ENCODE data around the gene PRKAG2. TPM values are rescaled to one million over a fixed set of nuclear protein-coding genes. Genes with fewer than 3 reads are reported as not detected.

PRKAG2 gene
- total RNA-seq, 2 experiments from 2014 or later = 39.3 to 42.3 TPM

DNA sequence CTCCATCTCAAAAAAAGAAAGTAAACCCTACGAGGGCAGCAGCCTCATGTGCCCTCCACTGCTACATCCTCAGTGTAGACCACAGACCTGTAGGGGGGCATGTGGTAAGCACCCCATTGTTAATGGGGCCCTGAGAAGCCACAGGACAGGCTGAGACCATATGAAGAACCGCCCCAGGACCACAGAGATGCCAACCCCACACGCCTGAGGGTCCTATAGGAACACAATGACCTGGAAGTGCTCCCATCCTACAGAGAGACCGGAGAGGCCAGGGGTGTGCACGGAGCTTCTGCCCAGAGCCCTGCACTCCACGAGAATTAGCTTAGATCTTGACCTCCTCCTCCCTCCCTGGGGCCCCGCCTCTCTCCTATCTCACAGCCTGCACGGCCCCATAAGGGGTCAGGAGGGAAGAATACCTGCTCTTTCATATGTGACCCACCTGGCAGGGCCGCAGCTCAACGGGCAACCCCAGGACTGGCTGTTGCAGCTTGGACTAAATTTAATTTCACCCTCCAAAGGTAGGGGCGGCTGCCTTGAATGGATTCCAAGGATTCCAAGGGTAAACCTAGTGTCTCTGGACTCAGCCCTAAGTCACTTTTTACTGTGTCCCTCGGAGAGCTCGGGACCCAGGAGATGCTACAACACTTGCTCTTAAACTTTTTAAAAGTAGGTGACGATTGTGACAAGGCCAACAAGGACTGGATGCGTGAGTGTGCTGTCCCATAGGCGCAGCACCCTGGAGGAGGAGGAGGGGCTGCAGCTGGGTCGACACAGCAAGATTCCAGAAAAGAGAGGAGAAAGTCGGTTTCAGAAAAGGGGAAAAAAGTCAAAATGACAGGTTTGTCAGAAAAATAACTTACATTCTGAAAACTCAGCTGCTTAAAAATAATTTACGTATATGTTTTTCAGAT is 24.2 kb downstream of the PRKAG2 start:
- DNase-seq (no peak), ATAC-seq (ENCODE audit: poor library complexity) (no peak)
- H3K9me3 ChIP-seq (ENCODE audit: control insufficient read depth in 1 of 2, insufficient read depth in 1 of 2, low read length in 2 of 2) = no peaks in the 10 kb centered on the region
- Mint-ChIP-seq H3K36me3 (ENCODE audit: low read depth) (no peaks in the 10 kb centered on the region), H3K4me3 (peak overlapping the region; percentile 13), H3K9me3 (no peaks in the 10 kb centered on the region), H3K27ac (no peak overlapping the region), H3K27me3 (no peaks in the 10 kb centered on the region), H3K4me1 (ENCODE audit: low read depth) (peaks cover 50% of the 10 kb centered on the region)
- TF ChIP-seq, protein P1, sequence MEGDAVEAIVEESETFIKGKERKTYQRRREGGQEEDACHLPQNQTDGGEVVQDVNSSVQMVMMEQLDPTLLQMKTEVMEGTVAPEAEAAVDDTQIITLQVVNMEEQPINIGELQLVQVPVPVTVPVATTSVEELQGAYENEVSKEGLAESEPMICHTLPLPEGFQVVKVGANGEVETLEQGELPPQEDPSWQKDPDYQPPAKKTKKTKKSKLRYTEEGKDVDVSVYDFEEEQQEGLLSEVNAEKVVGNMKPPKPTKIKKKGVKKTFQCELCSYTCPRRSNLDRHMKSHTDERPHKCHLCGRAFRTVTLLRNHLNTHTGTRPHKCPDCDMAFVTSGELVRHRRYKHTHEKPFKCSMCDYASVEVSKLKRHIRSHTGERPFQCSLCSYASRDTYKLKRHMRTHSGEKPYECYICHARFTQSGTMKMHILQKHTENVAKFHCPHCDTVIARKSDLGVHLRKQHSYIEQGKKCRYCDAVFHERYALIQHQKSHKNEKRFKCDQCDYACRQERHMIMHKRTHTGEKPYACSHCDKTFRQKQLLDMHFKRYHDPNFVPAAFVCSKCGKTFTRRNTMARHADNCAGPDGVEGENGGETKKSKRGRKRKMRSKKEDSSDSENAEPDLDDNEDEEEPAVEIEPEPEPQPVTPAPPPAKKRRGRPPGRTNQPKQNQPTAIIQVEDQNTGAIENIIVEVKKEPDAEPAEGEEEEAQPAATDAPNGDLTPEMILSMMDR (IDR thresholded peaks at IDR 0.05) = no peak
- CTCF ChIA-PET = no interaction called here
- H3K27me3 ChIP-seq (ENCODE audit: control insufficient read depth in 1 of 2, insufficient read depth in 2 of 2, low read length in 2 of 2) = no peaks in the 10 kb centered on the region
- H3K4me3 ChIP-seq (ENCODE audit: low read length) = no peak overlapping the region
- H3K4me1 ChIP-seq (ENCODE audit: insufficient read depth, low read length) = peaks cover 32% of the 10 kb centered on the region
- intact Hi-C loops (cut with DNase I, micrococcal nuclease) = loop anchor here in 1 of 2 experiments (10.0 kb wide), 1 partner anchor 152 kb away; no protein-coding TSS in a partner anchor
- peaks cover 2% of the 10 kb centered on the region for H3K36me3 ChIP-seq (ENCODE audit: insufficient read depth, low read length)
- no peak overlapping the region for H3K27ac ChIP-seq (ENCODE audit: low read depth in 1 of 2, low read length in 2 of 2)
- POLR2A ChIA-PET = interaction anchor here (2.5 kb wide), 1 partner anchor 24 kb away, joined by 9 read pairs; the partner anchor contains the start of gene PRKAG2

- H3K36me3 ChIP-seq (ENCODE audit: insufficient read depth, low read length) = peaks cover 2% of the 10 kb centered on the region
- H3K27me3 ChIP-seq (ENCODE audit: control insufficient read depth in 1 of 2, insufficient read depth in 2 of 2, low read length in 2 of 2) = no peaks in the 10 kb centered on the region
- Mint-ChIP-seq H3K27me3 (no peaks in the 10 kb centered on the region), H3K36me3 (ENCODE audit: low read depth) (peaks cover under 1% of the 10 kb centered on the region), H3K4me3 (peak overlapping the region; percentile 39), H3K27ac (peak overlapping the region; percentile 35), H3K4me1 (ENCODE audit: low read depth) (peaks cover 41% of the 10 kb centered on the region), H3K9me3 (no peaks in the 10 kb centered on the region)
- peak overlapping the region; percentile 30 for H3K4me3 ChIP-seq (ENCODE audit: low read length)
- peak in 2 of 14 experiments; percentile 40 to 55 for DNase-seq
- TF ChIP-seq, protein P1 (IDR thresholded peaks at IDR 0.05) = no peak
- H3K9me3 ChIP-seq (ENCODE audit: control insufficient read depth in 1 of 2, insufficient read depth in 1 of 2, low read length in 2 of 2) = no peaks in the 10 kb centered on the region
- intact Hi-C loops (cut with DNase I, micrococcal nuclease) = loop anchor here in 1 of 2 experiments (10.0 kb wide), 1 partner anchor 153 kb away; no protein-coding TSS in a partner anchor
- CTCF ChIA-PET = no interaction called here
- peak; percentile 41 for ATAC-seq (ENCODE audit: poor library complexity)
- peaks cover 32% of the 10 kb centered on the region for H3K4me1 ChIP-seq (ENCODE audit: insufficient read depth, low read length)
- H3K27ac ChIP-seq (ENCODE audit: low read depth in 1 of 2, low read length in 2 of 2) = no peak overlapping the region
- POLR2A ChIA-PET = interaction anchor here (1.1 to 2.5 kb wide), 2 partner anchors 24 to 25 kb away, joined by 3 to 9 read pairs; partner anchors contain the start of gene PRKAG2
Observed at GRCh38 chr7:151851782-151852181, 25.1 kb downstream of the PRKAG2 start.

- peak overlapping the region in 1 of 2 donors; percentile 56 for H3K27ac ChIP-seq (ENCODE audit: low read depth in 1 of 2, low read length in 2 of 2)
- TF ChIP-seq, protein P1 (IDR thresholded peaks at IDR 0.05) = no peak
- H3K4me1 Mint-ChIP-seq (ENCODE audit: low read depth) = peaks cover 37% of the 10 kb centered on the region
- no peaks in the 10 kb centered on the region for H3K9me3 ChIP-seq (ENCODE audit: control insufficient read depth in 1 of 2, insufficient read depth in 1 of 2, low read length in 2 of 2)
- intact Hi-C loops (cut with DNase I, micrococcal nuclease) = loop anchor here in 1 of 2 experiments (10.0 kb wide), 1 partner anchor 154 kb away; no protein-coding TSS in a partner anchor
- no peaks in the 10 kb centered on the region for H3K27me3 Mint-ChIP-seq
- H3K9me3 Mint-ChIP-seq = no peaks in the 10 kb centered on the region
- peaks cover 32% of the 10 kb centered on the region for H3K4me1 ChIP-seq (ENCODE audit: insufficient read depth, low read length)
- DNase-seq = peak in 3 of 14 experiments; percentile 20 to 74 (median 64)
- H3K27ac Mint-ChIP-seq = peak overlapping the region; percentile 14
- CTCF ChIA-PET = interaction anchor here (0.8 kb wide), 1 partner anchor 68 kb away, joined by 3 read pairs; no protein-coding TSS in a partner anchor
- peaks cover 5% of the 10 kb centered on the region for H3K36me3 Mint-ChIP-seq (ENCODE audit: low read depth)
- H3K27me3 ChIP-seq (ENCODE audit: control insufficient read depth in 1 of 2, insufficient read depth in 2 of 2, low read length in 2 of 2) = no peaks in the 10 kb centered on the region
- H3K4me3 ChIP-seq (ENCODE audit: low read length) = peak overlapping the region; percentile 30
- H3K4me3 Mint-ChIP-seq = peak overlapping the region; percentile 39
- peak; percentile 48 for ATAC-seq (ENCODE audit: poor library complexity)
- POLR2A ChIA-PET = interaction anchor here (1.1 to 2.5 kb wide), 2 partner anchors 25 to 26 kb away, joined by 3 to 9 read pairs; partner anchors contain the start of gene PRKAG2
- peaks cover 2% of the 10 kb centered on the region for H3K36me3 ChIP-seq (ENCODE audit: insufficient read depth, low read length)
Observed at GRCh38 chr7:151851145-151851751, 25.7 kb downstream of the PRKAG2 start.
